ENCODE results near the gene C2orf81.
A peak's percentile ranks its signal among the peaks of the same experiment; 100 is the strongest.

The C2orf81 gene

GRCh38 chr2:74457129-74457548 is 35.7 kb upstream of the C2orf81 start:
- H3F3A ChIP-seq (ENCODE audit: insufficient read depth, low read length), result no peaks in the 10 kb centered on the region

GRCh38 chr2:74454654-74455511 is 33.5 kb upstream of the C2orf81 start, which contains the start of gene INO80B:
Gene INO80B (plus strand): TSS chr2:74455087. CDS start chr2:74455117, 30 bp downstream.
- H3K4me2 ChIP-seq (ENCODE audit: low read length), result peak within 1 kb of the TSS; percentile 81
- no peaks in the 10 kb centered on the region for H3K9me2 ChIP-seq (ENCODE audit: low read depth, low read length)
- H3F3A ChIP-seq (ENCODE audit: insufficient read depth, low read length), result no peaks in the 10 kb centered on the region
- TF ChIP-seq EZH2 (IDR thresholded peaks at IDR 0.05; ENCODE audit: borderline replicate concordance, low read length) (no peak), CTCF (IDR thresholded peaks at IDR 0.05; ENCODE audit: low read length) (peak; percentile 6; the same call in 1 of the 2 replicates)
- no peaks in the 10 kb centered on the region for H3K79me2 ChIP-seq (ENCODE audit: insufficient read depth, low read length)
- H4K20me1 ChIP-seq (ENCODE audit: insufficient read depth, low read length), result no peaks in the 10 kb centered on the region
- peak within 1 kb of the TSS; percentile 80 for H3K4me3 ChIP-seq (ENCODE audit: low read depth, low read length, poor library complexity, severe bottlenecking)
- H3K9ac ChIP-seq (ENCODE audit: low read length), result peak within 1 kb of the TSS; percentile 67
- H3K36me3 ChIP-seq (ENCODE audit: insufficient read depth, low read length), result no peaks in the 10 kb centered on the region
- peak within 1 kb of the TSS; percentile 43 for H2AFZ ChIP-seq (ENCODE audit: low read length)
- H3K27ac ChIP-seq (ENCODE audit: low read depth, low read length, poor library complexity, severe bottlenecking), result peak within 1 kb of the TSS; percentile 9
- H3K27me3 ChIP-seq (ENCODE audit: insufficient read depth, low read length), result no peaks in the 10 kb centered on the region
- no peaks in the 10 kb centered on the region for H3K9me3 ChIP-seq (ENCODE audit: low read length)
- H3K4me1 ChIP-seq (ENCODE audit: insufficient read depth, low read length, severe bottlenecking), result peaks cover 49% of the 10 kb centered on the region

More at GRCh38 chr2:74457129-74457548, 35.7 kb upstream of the C2orf81 start:
- peaks cover 51% of the 10 kb centered on the region for H3K4me1 ChIP-seq (ENCODE audit: insufficient read depth, low read length, severe bottlenecking)
- H3K4me3 ChIP-seq (ENCODE audit: low read depth, low read length, poor library complexity, severe bottlenecking), result peak overlapping the region; percentile 80
- H3K27me3 ChIP-seq (ENCODE audit: insufficient read depth, low read length), result no peaks in the 10 kb centered on the region
- H3K36me3 ChIP-seq (ENCODE audit: insufficient read depth, low read length), result peaks cover 16% of the 10 kb centered on the region; the same call in 1 of the 2 replicates
- no peak for TF ChIP-seq CTCF (IDR thresholded peaks at IDR 0.05; ENCODE audit: low read length)
- no peak for TF ChIP-seq EZH2 (IDR thresholded peaks at IDR 0.05; ENCODE audit: borderline replicate concordance, low read length)
- no peaks in the 10 kb centered on the region for H3K79me2 ChIP-seq (ENCODE audit: insufficient read depth, low read length)
- H3K4me2 ChIP-seq (ENCODE audit: low read length), result peak overlapping the region; percentile 81
- H2AFZ ChIP-seq (ENCODE audit: low read length), result no peak overlapping the region
- peak overlapping the region; percentile 92 for H3K27ac ChIP-seq (ENCODE audit: low read depth, low read length, poor library complexity, severe bottlenecking)
- H4K20me1 ChIP-seq (ENCODE audit: insufficient read depth, low read length), result no peaks in the 10 kb centered on the region
- H3K9ac ChIP-seq (ENCODE audit: low read length), result peak overlapping the region; percentile 82
- no peaks in the 10 kb centered on the region for H3K9me3 ChIP-seq (ENCODE audit: low read length)
- H3K9me2 ChIP-seq (ENCODE audit: low read depth, low read length), result no peaks in the 10 kb centered on the region

GRCh38 chr2:74450570-74451190 is 29.3 kb upstream of the C2orf81 start:
- Histone ChIP-seq H3K36me3 (ENCODE audit: insufficient read depth, low read length) (no peaks in the 10 kb centered on the region), H3K27ac (ENCODE audit: low read depth, low read length, poor library complexity, severe bottlenecking) (no peak overlapping the region), H3K4me1 (ENCODE audit: insufficient read depth, low read length, severe bottlenecking) (peaks cover 21% of the 10 kb centered on the region), H2AFZ (ENCODE audit: low read length) (no peak overlapping the region), H3K79me2 (ENCODE audit: insufficient read depth, low read length) (no peaks in the 10 kb centered on the region), H3K9me2 (ENCODE audit: low read depth, low read length) (no peaks in the 10 kb centered on the region), H3F3A (ENCODE audit: insufficient read depth, low read length) (no peaks in the 10 kb centered on the region), H3K9ac (ENCODE audit: low read length) (no peak overlapping the region), H3K4me3 (ENCODE audit: low read depth, low read length, poor library complexity, severe bottlenecking) (no peak overlapping the region), H3K9me3 (ENCODE audit: low read length) (no peaks in the 10 kb centered on the region), H4K20me1 (ENCODE audit: insufficient read depth, low read length) (no peaks in the 10 kb centered on the region), H3K4me2 (ENCODE audit: low read length) (no peak overlapping the region), H3K27me3 (ENCODE audit: insufficient read depth, low read length) (no peaks in the 10 kb centered on the region)
- TF ChIP-seq EZH2 (IDR thresholded peaks at IDR 0.05; ENCODE audit: borderline replicate concordance, low read length), result no peak
- TF ChIP-seq CTCF (IDR thresholded peaks at IDR 0.05; ENCODE audit: low read length), result no peak
